BE2C (cell line): Measurements from ENCODE around the gene STARD13.

ENCODE experiments used
- DNase-seq: peaks from one replicate; pipeline ENCODE4 v3.0.0-alpha.2; 2020
- H3K27me3 ChIP-seq: fragments of 250-450 bp; sonication (Bioruptor Pico); 2 replicates; pipeline ENCODE4 v1.5.1; 2020; ENCODE audit warnings: mild to moderate bottlenecking
- H3K36me3 ChIP-seq: fragments of 250-450 bp; sonication (Bioruptor Pico); 2 replicates; pipeline ENCODE4 v1.5.1; 2020; ENCODE audit warnings: mild to moderate bottlenecking
- H3K4me1 ChIP-seq: fragments of 250-450 bp; sonication (Bioruptor Pico); 2 replicates; pipeline ENCODE4 v1.5.1; 2020
- H3K4me3 ChIP-seq: 2 replicates; pipeline ENCODE4 v1.5.1; 2011; ENCODE audit warnings: low read depth, low read length
- H3K9me3 ChIP-seq: fragments of 250-450 bp; sonication (Bioruptor Pico); 2 replicates; pipeline ENCODE4 v1.5.1; 2020
- CTCF ChIP-seq: IDR thresholded peaks from 2 replicates; pipeline ENCODE4 v1.5.1; 2012; ENCODE audit warnings: mild to moderate bottlenecking, low read depth, low read length

Gene STARD13

GRCh38 chr13:33109801-33110200, 175.8 kb downstream of the STARD13 start:
- H3K4me1 ChIP-seq: no peaks in the 10 kb centered on the region
- peak; percentile 46 for DNase-seq
- no peaks in the 10 kb centered on the region for H3K9me3 ChIP-seq
- H3K27me3 ChIP-seq: no peaks in the 10 kb centered on the region
- no peak overlapping the region for H3K4me3 ChIP-seq
- peak; percentile 46 for TF ChIP-seq CTCF
- H3K36me3 ChIP-seq: peaks cover 6% of the 10 kb centered on the region; the same call in 1 of the 2 replicates

GRCh38 chr13:33109271-33109697, 176.3 kb downstream of the STARD13 start:
- no peak for DNase-seq
- H3K9me3 ChIP-seq: no peaks in the 10 kb centered on the region
- peaks cover 6% of the 10 kb centered on the region; the same call in 1 of the 2 replicates for H3K36me3 ChIP-seq
- no peak for TF ChIP-seq CTCF
- no peaks in the 10 kb centered on the region for H3K27me3 ChIP-seq
- H3K4me3 ChIP-seq: no peak overlapping the region
- H3K4me1 ChIP-seq: no peaks in the 10 kb centered on the region

DNA sequence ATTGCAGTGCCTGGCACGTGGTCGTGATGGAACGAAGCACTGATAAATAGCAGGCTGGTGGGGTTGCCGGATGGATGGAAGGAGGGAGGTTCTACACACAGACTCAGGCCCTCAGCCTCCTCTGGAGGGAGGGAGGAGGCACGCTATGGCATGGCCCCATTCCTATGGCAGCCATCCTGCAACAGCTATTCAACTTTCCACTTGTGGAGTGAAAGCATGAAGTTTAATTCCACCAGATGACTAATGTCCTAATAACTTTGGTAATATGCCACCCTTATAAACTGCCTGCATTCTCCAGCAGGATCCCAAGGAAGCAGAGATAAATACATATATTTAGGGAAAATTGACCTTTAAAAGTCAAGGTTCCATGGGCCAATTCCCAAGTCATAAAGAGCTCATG, 176.9 kb downstream of the STARD13 start:
- Histone ChIP-seq H3K36me3 (peaks cover 6% of the 10 kb centered on the region; the same call in 1 of the 2 replicates), H3K4me3 (no peak overlapping the region), H3K4me1 (no peaks in the 10 kb centered on the region), H3K27me3 (no peaks in the 10 kb centered on the region), H3K9me3 (no peaks in the 10 kb centered on the region)
- no peak for DNase-seq
- TF ChIP-seq CTCF: no peak

DNA sequence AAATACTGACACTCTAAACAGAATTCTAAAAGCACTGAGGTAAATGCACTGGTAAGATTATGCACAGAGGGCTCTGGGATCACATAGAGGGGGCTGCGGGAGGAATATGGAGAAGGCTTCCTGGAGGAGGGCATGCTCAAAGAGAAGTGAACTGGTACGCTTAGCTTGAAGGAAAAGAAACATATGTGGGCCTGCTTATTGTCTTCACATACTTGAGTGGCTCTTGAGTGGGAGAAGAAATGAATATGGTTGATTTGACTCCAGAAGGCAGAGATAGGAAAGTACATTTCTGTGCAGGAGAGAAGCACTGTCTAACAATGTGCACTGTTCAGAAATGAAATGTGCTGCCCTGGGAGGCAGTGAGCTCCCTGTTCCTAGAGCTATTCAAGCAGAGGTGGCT, 178.2 kb downstream of the STARD13 start:
- H3K27me3 ChIP-seq: no peaks in the 10 kb centered on the region
- no peak for DNase-seq
- no peak overlapping the region for H3K4me3 ChIP-seq
- TF ChIP-seq CTCF: no peak
- H3K4me1 ChIP-seq: no peaks in the 10 kb centered on the region
- H3K9me3 ChIP-seq: no peaks in the 10 kb centered on the region
- peaks cover 6% of the 10 kb centered on the region; the same call in 1 of the 2 replicates for H3K36me3 ChIP-seq

DNA sequence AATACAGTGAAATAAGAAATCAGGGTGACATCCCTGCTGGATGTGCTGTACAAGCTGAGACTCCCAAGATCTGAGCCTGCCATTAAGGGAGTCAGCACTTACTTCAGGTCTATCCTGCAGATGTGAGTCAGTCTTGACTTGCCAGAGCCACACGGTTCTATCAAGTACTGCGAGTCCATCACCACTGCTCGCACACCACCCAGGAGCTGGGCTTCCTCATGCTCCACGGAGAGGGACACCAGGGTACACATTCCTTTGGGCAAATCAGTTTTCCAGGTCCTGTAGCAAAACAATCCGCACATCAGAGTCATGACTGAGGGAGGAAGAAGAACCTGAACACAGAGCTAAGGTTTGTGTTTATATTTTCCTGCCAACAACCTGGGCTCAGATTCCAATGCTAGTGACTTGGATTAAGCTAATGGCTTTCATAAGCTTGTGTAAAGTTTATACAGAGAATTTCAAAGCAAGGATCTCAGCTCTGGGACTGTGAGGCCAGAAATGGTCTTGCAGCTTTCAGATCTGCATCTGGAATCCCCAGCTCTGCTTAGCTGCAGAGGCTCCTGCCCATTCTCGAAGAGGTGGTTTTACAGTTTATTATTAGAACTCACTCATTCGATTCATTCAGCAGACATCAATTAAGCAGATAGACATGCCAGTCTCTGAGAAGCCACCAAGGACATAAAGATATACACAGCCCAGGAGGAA, 178.7 kb downstream of the STARD13 start:
- H3K36me3 ChIP-seq: peaks cover 6% of the 10 kb centered on the region; the same call in 1 of the 2 replicates
- no peaks in the 10 kb centered on the region for H3K9me3 ChIP-seq
- no peaks in the 10 kb centered on the region for H3K4me1 ChIP-seq
- no peak for DNase-seq
- H3K27me3 ChIP-seq: no peaks in the 10 kb centered on the region
- no peak overlapping the region for H3K4me3 ChIP-seq
- TF ChIP-seq CTCF: no peak

- no peak for TF ChIP-seq CTCF
- H3K27me3 ChIP-seq: no peaks in the 10 kb centered on the region
- no peak overlapping the region for H3K4me3 ChIP-seq
- no peaks in the 10 kb centered on the region for H3K4me1 ChIP-seq
- H3K36me3 ChIP-seq: peaks cover 6% of the 10 kb centered on the region; the same call in 1 of the 2 replicates
- no peaks in the 10 kb centered on the region for H3K9me3 ChIP-seq
- DNase-seq: no peak
These were observed 180.1 kb downstream of the STARD13 start for GRCh38 chr13:33105387-33106005.
